ENCODE data around the gene MYCBPAP. TPM values are rescaled to one million over a fixed set of nuclear protein-coding genes. Genes with fewer than 3 reads are reported as not detected.

Gene MYCBPAP
- total RNA-seq, 1 donor from 2014 or later: 0.40 TPM

DNA sequence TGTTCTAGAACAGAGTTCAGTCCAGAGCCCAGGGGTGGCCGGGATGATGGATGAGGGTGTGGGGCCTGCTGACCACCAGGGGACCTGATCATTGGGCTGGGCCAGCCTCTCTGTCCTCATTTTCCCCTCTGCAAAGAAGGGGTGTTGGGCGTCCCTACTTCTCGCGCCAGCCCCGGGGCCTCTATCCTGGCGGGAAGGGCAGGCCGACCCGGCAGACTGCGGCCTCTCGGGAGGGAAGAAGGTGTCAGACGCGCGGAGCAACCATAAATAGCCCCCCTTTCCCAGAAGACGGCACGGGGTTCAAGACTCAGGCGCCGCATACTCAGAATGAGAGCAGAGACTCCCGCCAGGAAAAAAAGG, 50.3 kb downstream of the MYCBPAP start:
- no peak for ATAC-seq

- ATAC-seq: no peak
Measured at GRCh38 chr17:50558941-50559614, 50.8 kb downstream of the MYCBPAP start.

DNA sequence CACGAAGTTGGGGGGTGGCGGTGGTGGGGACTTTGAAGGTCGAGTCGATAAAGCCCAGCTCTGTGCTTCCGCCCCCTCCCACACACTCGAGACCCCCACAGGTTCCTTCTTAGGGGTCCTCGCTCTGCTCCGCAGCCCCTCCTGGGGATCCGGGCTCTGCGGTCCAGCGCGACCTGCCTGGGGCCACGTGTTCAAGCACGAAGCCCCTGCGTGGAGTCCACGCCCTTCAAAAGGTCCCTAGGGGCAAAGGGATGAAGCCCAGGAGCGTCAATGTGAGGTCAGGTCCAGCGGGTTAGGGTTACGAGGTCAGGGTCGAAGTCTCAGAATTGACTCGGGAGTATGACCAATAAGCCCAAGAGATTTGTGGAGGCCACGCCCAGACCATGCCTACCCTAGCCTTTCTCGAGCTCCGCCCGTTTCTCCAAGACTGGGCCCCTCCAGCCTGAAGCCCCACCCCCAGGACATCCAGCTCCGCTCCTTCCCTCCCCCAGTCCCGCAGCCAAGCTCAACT, 51.5 kb downstream of the MYCBPAP start:
- peak; percentile 19 for ATAC-seq

DNA sequence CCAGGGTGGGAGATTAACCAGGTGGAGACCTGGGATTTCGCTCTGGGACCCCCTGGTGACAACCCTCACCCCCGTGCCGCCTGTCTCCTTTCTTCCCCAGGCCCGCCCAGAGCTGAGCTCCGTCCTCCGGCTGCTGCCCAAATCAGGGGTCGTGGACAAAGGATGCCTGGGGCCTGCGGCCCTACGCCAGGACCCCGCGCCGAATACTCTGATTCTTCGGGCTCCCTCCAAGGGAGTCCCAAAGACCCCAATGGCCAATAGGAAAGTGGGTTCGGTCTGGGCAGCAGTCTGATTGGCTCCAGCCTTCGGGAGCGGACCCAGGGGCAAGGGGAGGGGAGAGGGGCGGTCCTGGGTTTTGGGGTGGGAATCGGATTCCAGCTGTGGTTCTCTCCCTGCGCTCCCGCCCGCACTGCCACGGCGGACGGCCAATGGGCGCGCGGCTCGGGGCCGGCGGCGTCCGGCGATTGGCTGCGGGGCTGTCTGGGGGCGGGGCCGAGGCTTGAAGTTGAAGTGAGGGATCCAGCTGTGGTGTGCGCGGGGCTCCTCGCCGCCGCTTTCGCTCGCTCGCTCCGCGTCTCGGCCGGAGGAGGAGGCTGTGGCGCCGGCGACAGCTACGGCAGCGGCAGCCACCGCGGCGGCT, 52.1 kb downstream of the MYCBPAP start, which contains the start of gene CACNA1G:
CACNA1G (plus strand) TSS at position 531 of the 640 bp plus-strand sequence. CDS start 745 bp downstream, outside the sequence.
- peak; percentile 87 for ATAC-seq

GRCh38 chr17:50560931-50561745, 52.9 kb downstream of the MYCBPAP start:
- no peak for ATAC-seq

DNA sequence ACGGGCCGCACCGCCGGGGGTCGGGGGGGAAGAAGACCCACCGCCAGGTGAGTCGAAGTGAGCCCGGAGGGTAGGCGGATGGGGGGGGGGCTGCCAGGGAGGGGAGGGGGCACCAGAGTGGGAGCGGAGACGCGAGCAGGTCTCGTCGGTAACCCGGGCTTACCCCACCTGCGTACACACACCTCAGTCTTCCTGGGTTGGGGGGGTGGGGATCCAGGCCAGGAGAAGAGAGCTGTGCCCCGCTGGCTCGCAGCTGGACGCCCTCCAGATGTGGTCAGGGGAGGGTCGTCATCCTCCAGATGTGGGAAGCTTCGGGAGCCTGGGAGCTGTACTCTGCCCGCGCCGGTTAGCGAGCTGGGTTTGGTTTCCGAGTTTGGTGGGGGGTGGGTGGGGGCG, 53.5 kb downstream of the MYCBPAP start:
- ATAC-seq: no peak

- ATAC-seq: no peak
Measured at GRCh38 chr17:50562242-50563091, 54.2 kb downstream of the MYCBPAP start.

DNA sequence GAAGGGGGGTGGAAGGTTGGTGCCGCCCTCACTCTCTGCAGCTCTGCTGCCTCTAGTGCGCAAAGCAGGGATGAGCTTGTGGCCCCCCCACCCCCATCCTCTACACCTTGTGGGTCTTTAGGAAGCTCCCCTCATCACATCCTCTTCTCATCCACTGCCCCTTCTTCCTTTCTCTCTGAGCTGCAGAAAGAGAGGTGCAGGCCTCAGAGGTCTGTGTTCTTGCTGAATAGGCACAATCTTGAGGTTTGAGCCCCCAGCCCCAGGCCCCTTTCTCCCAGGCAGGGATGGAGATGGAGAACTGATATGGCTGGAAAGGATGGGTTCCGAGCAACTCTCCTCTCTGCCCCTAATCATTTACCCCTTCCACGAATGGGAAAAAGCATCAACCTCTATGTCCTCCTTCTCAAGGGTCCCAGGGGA, 54.9 kb downstream of the MYCBPAP start:
- ATAC-seq: no peak

- ATAC-seq: peak; percentile 20
Measured at GRCh38 chr17:50564916-50565315, 56.7 kb downstream of the MYCBPAP start.

- no peak for ATAC-seq
Measured at GRCh38 chr17:50565402-50566350, 57.4 kb downstream of the MYCBPAP start.

DNA sequence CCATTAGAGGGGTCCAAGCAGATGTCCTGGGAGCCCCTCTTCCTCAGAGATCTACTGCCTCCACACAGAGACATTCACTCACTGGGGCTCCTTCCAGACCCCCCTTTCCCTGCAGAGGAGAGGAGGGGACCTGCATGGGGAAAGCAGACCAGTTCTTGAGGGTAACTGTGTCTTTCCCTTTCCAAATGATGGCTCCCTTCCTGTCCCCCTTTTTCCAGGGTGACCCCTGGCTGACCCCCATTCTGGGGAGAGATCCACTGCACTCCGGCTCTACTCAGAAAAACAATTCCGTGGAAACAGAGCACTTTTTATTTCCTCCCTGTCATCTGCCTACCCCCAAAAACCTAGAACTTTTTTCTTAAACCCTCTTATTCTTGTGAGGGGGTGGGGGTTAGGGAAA, 58.6 kb downstream of the MYCBPAP start:
- no peak for ATAC-seq

DNA sequence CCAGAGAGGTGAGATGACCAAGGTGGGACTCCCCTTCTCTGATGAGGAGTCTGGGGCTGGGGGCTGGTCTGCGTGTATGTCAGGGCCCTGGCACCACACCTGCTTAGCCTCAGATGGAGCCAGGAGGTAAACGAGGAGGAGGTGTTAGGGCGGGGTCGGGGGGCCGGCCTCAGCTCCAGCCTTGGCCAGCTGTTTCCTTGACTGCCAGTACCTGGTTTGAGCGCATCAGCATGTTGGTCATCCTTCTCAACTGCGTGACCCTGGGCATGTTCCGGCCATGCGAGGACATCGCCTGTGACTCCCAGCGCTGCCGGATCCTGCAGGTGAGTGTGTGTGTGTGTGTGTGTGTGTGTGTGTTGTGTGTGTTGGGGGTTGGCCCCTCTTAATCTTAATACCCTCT, 60.4 kb downstream of the MYCBPAP start:
- no peak for ATAC-seq

- ATAC-seq: no peak
Measured at GRCh38 chr17:50569592-50569991, 61.4 kb downstream of the MYCBPAP start.

GRCh38 chr17:50570032-50570431, 61.8 kb downstream of the MYCBPAP start:
- ATAC-seq: no peak

- no peak for ATAC-seq
Measured at GRCh38 chr17:50570528-50570927, 62.3 kb downstream of the MYCBPAP start.

DNA sequence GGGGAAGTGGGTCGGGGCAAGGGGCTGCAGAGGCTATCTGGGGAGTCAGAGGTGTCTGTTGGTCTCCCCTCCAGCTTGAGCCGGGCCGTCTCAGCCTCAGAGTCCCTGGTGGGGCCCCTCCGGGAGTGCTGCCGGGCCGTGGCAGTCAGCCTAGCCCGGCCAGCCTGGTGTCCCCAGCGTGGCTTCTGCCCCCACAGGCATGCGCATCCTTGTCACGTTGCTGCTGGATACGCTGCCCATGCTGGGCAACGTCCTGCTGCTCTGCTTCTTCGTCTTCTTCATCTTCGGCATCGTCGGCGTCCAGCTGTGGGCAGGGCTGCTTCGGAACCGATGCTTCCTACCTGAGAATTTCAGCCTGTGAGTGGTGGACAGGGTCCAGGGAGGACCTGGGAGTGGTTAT, 63.4 kb downstream of the MYCBPAP start:
- no peak for ATAC-seq

DNA sequence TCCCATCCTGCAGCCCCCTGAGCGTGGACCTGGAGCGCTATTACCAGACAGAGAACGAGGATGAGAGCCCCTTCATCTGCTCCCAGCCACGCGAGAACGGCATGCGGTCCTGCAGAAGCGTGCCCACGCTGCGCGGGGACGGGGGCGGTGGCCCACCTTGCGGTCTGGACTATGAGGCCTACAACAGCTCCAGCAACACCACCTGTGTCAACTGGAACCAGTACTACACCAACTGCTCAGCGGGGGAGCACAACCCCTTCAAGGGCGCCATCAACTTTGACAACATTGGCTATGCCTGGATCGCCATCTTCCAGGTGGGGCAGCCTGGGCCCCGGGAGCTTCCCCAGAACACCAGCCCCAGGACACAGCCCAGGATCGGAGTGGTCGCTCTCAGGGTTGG, 64.3 kb downstream of the MYCBPAP start:
- no peak for ATAC-seq

DNA sequence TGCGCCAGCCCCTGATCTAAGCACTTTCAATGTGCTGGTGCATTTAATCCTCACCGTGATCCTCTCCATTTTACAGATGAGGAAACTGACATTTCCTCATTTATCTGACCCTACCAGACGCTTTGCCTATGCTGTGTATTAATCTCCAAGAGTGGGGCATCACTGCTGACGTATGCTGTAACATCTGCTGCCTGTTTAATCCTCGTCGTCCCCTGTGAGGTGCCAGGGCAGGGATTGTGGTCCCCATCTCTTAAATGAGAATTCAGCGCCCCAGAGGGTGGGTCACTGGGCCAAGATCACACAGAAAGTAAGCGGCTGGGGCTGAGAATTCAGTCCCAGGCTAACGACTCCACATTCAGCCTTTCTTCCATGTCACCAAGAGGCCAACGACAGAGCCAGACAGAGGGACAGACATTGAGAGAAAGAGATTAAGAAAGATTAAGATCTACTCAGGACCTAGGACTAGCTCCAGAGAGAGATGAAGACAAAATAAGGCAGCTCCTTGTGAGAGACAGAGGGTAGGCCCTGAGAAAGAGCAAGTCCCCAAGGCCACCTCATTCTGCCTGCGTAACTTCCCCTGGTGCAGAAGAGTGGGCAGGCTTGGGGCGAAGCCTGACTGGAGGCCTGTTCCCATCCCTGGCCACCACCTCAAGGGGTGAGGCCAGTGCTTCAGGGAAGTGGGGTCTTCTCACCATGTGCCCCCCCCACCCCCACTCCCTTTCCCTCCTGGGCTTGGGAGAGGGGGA, 65.8 kb downstream of the MYCBPAP start:
- no peak for ATAC-seq

GRCh38 chr17:50575581-50576210, 67.5 kb downstream of the MYCBPAP start:
- ATAC-seq: no peak

- ATAC-seq: no peak
Measured at GRCh38 chr17:50576864-50577263, 68.6 kb downstream of the MYCBPAP start.

All from esophagus mucosa (tissue), 1 donor.